Measurements from ENCODE around the gene RGS12. TPM values are rescaled to one million over a fixed set of nuclear protein-coding genes. Genes with fewer than 3 reads are reported as not detected.

Gene RGS12
- total RNA-seq, 1 experiment from 2014 or later = 16.9 TPM

DNA sequence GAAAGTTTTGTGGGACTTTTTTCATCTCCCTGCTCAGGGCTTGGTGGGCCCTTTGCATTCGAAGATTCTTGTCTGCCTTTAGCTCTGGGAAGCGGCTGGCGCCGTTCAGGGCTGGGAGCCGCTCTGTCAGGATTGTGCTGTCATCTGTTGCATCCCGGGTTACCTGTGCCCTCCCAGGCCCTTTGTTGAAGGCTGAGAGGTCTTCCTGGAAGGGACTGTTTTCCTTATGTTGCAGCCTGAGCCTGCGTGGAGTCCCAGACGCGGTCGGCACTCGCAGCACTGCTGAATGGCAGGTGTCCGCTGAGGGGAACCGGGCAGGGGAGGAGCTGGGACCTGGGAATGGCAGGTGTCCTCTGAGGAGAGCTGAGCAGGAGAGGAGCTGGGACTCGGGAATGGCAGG is 15.9 kb downstream of the RGS12 start:
- H3K9me3 ChIP-seq (ENCODE audit: control insufficient read depth, low read depth, low read length) = no peaks in the 10 kb centered on the region
- H4K8ac ChIP-seq (replicated peaks; ENCODE audit: insufficient read length, low read depth, low read length) = no peak overlapping the region
- no peak overlapping the region for H3K56ac ChIP-seq (ENCODE audit: insufficient read length, low read depth, low read length)
- H3K4me3 Mint-ChIP-seq = no peak overlapping the region; a peak in 1 of 5 replicates
- no peak overlapping the region for H3K14ac ChIP-seq (ENCODE audit: insufficient read depth, low read length)
- H2BK20ac ChIP-seq (ENCODE audit: low read depth, low read length, poor library complexity, severe bottlenecking) = no peak overlapping the region
- H2BK15ac ChIP-seq (ENCODE audit: low read depth, low read length) = no peak overlapping the region
- H3K36me3 Mint-ChIP-seq (ENCODE audit: insufficient read depth in 1 of 3, low read depth in 3 of 3) = no peaks in the 10 kb centered on the region
- no peak for DNase-seq
- TF ChIP-seq CTCF (conservative IDR thresholded peaks at IDR 0.05) = no peak
- no peak overlapping the region for H2AK5ac ChIP-seq (ENCODE audit: insufficient read length, low read length)
- H3K4ac ChIP-seq (ENCODE audit: low read depth, low read length) = no peak overlapping the region
- no peak overlapping the region for H3K23ac ChIP-seq (ENCODE audit: insufficient read length, low read depth, low read length)
- H3K4me1 Mint-ChIP-seq = peaks cover 26 to 49% of the 10 kb centered on the region in 2 experiments
- no peak overlapping the region for H3K27ac ChIP-seq (ENCODE audit: insufficient read length, low read depth, low read length)
- H3K79me1 ChIP-seq (ENCODE audit: insufficient read depth, low read depth, low read length, poor library complexity, severe bottlenecking) = no peaks in the 10 kb centered on the region
- H3K18ac ChIP-seq (ENCODE audit: insufficient read length, low read depth, low read length) = no peak overlapping the region
- no peak overlapping the region for H4K5ac ChIP-seq (ENCODE audit: insufficient read length, low read depth, low read length)
- no peaks in the 10 kb centered on the region for H3K79me2 ChIP-seq (ENCODE audit: insufficient read depth, low read length)
- H2BK12ac ChIP-seq (ENCODE audit: insufficient read length, low read depth, low read length) = no peak overlapping the region
- H4K20me1 ChIP-seq (ENCODE audit: control insufficient read depth, insufficient read depth, insufficient read length) = no peaks in the 10 kb centered on the region
- H3K9me3 Mint-ChIP-seq = no peaks in the 10 kb centered on the region
- no CpG with 5 or more reads among the region's 14 CpGs for WGBS (ENCODE audit: extremely low coverage, insufficient read length, low lambda C conversion rate)
- no peaks in the 10 kb centered on the region; the same call in 1 of the 2 replicates for H3K27me3 Mint-ChIP-seq (ENCODE audit: low read depth)
- H2BK5ac ChIP-seq (ENCODE audit: insufficient read length, low read length) = no peak overlapping the region
- no peaks in the 10 kb centered on the region for H3K23me2 ChIP-seq (ENCODE audit: insufficient read length, low read depth, low read length, poor library complexity, severe bottlenecking)
- no peaks in the 10 kb centered on the region for H3K4me1 ChIP-seq (ENCODE audit: insufficient read depth, low read length)
- no peak overlapping the region for H2BK120ac ChIP-seq (ENCODE audit: low read depth, low read length, poor library complexity, severe bottlenecking)
- H3K4me2 ChIP-seq (ENCODE audit: insufficient read depth, insufficient read length, low read length) = no peak overlapping the region
- H3K27me3 ChIP-seq (ENCODE audit: insufficient read depth, low read length) = no peaks in the 10 kb centered on the region
- no peak overlapping the region for H3K9ac ChIP-seq (ENCODE audit: extremely low read depth, insufficient read length, low read length)
- no peak overlapping the region for H4K91ac ChIP-seq (ENCODE audit: insufficient read length, low read depth, low read length)
- H2AFZ ChIP-seq (ENCODE audit: low read length) = no peak overlapping the region
- H3K27ac Mint-ChIP-seq = no peak overlapping the region; a peak in 1 of 7 replicates
- no peak overlapping the region for H3T11ph ChIP-seq (ENCODE audit: low read length)

Data from H9 (cell line).